Heart right ventricle (tissue), 16 donors: ENCODE data around the gene LRRC8D. TPM values are rescaled to one million over a fixed set of nuclear protein-coding genes. Genes with fewer than 3 reads are reported as not detected.
"Not testable (repeated sequence)": the region's sequence is repeated elsewhere in the genome, so short reads cannot be mapped to it uniquely, and the experiment has no call there.

Experiments
- ATAC-seq, 8 donors: fragments of 200-7000 bp; cut with Tn5 transposase; one replicate each; pipeline ENCODE4 v1.9.1; 2020; ENCODE audit warnings: mild to moderate bottlenecking in 8 of 8, moderate library complexity in 8 of 8, moderate number of reproducible peaks in 1 of 8
- DNase-seq, 2 donors: peaks; one replicate each; pipeline ENCODE4 v3.0.0-alpha.2; 2020
- H3K27ac ChIP-seq, 10 donors: fragments of 200-600 bp; sonication (generic) in 2 of 10; one replicate each; pipeline versions ENCODE4 v1.5.0 to v1.8.0; 2020 to 2022; ENCODE audit warnings: mild to moderate bottlenecking in 3 of 10
- H3K27me3 ChIP-seq, 7 donors: fragments of 200-600 bp; one replicate each; pipeline ENCODE4 v1.8.0; 2021 to 2022; ENCODE audit warnings: mild to moderate bottlenecking in 2 of 7
- H3K36me3 ChIP-seq, 9 donors: fragments of 200-600 bp; sonication (generic) in 1 of 9; one replicate each; pipeline versions ENCODE4 v1.5.0 to v1.8.0; 2020 to 2022; ENCODE audit warnings: mild to moderate bottlenecking in 2 of 9
- H3K4me1 ChIP-seq, 9 donors: fragments of 200-600 bp; sonication (generic) in 1 of 9; one replicate each; pipeline versions ENCODE4 v1.5.0 to v1.8.0; 2020 to 2022; ENCODE audit warnings: mild to moderate bottlenecking in 4 of 9
- H3K4me3 ChIP-seq, 10 donors: fragments of 200-600 bp; sonication (generic) in 2 of 10; one replicate each; pipeline versions ENCODE4 v1.5.0 to v1.8.0; 2020 to 2022; ENCODE audit warnings: mild to moderate bottlenecking in 7 of 10, moderate library complexity in 2 of 10
- H3K9me3 ChIP-seq, 11 donors: fragments of 200-600 bp in 10 of 11; sonication (generic) in 2 of 11; one replicate each; pipeline versions ENCODE4 v1.5.0 to v1.8.0; 2013 to 2022; ENCODE audit warnings: mild to moderate bottlenecking in 2 of 11, control low read depth in 1 of 11, moderate library complexity in 1 of 11
- CTCF ChIP-seq, 9 donors: fragments of 200-600 bp; sonication (generic) in 2 of 9; IDR thresholded peaks; one replicate each; pipeline versions ENCODE4 v1.5.0 to v1.8.0; 2021 to 2022; ENCODE audit warnings: antibody characterized with exemption in 9 of 9, mild to moderate bottlenecking in 5 of 9, moderate library complexity in 1 of 9
- WGBS, 2 donors: extraction: QIAGEN DNeasy Blood & Tissue Kit; methylation state at CpG; one replicate each; pipeline ENCODE4 v1.1.7; 2013; ENCODE audit warnings: inconsistent platforms in 1 of 2; 5-methylcytosine and 5-hydroxymethylcytosine counted together
- intact Hi-C, 10 donors: fragments of 100-400 bp; cut with DNase I; formaldehyde crosslinking; loops; one replicate each; pipeline versions ENCODE4 v1.11.1 to v1.14.2; 2022
- polyA plus RNA-seq, 2 donors: library from polyadenylated mRNA; stranded (reverse); fragments of 200-250 nt; gene quantifications; one replicate each; pipeline ENCODE4 v1.2.3, GENCODE V29; 2013
- total RNA-seq, 10 donors: library from RNA; stranded (reverse); fragmentation: NEBNext Ultra II Directional in 3 of 10; extraction: Animal tissue kit (Norgen Biotek cat#: 25700) in 3 of 10; gene quantifications; one replicate each; pipeline versions ENCODE4 v1.2.1 to v1.2.4, GENCODE V29; 2021 to 2023
- donor health status: Arrhythmogenic right ventricular cardiomyopathy.
- donor health status: ischemic (EF 13 %, LVEDD 7.1; RV severe dilation, severe dysfunction).
- donor health status: healthy with polysubstance abuse.
- donor health status: DM: no; HTN: yes; CAD: no.
- donor health status: DM: no; HTN: no; CAD: no.
- donor health status: ischemic (EF 25% LVEDD 6.9; RV normal size, moderate dysfunction).
- donor health status: ischemic (EF 25% LVEDD 5.7; RV mildly dilated, moderate dysfunction).
- donor health status: healthy.
- donor health status: DM: yes; HTN: yes; CAD: no.
- donor health status: Ischemic cardiomyopathy.
- donor health status: ischemic (EF 35%, LVEDD 5.7; RV mildly dilated, moderate dysfunction).
- donor health status: nonischemic (EF 11% LVEDD 7.7; RV severe dilation, severe dysfunction).
- donor health status: DM: yes; HTN: yes; CAD: no.
- donor health status: PGD.
- donor health status: ischemic (EF 29% LVEDD 5.4; RV normal size, mild dysfunction).
- donor health status: nonischemic (EF 23%, LVEDD 6.1; RV moderate dilation, normal function).

LRRC8D gene
- total and polyA plus RNA-seq, 12 donors = 3.0 to 11.0 (median 6.6) TPM

GRCh38 chr1:89974696-89975470 lies 154.1 kb downstream of the LRRC8D start:
- no peaks in the 10 kb centered on the region for H3K9me3 ChIP-seq
- DNase-seq = no peak
- peaks cover 0 to 21% (median 0%) of the 10 kb centered on the region in 9 donors for H3K4me1 ChIP-seq
- ATAC-seq = peak in 2 of 8 donors; percentile 27 to 52
- 78 to 81% methylated on average over 4 of the region's 4 CpGs for WGBS, 2 donors
- H3K36me3 ChIP-seq = no peaks in the 10 kb centered on the region
- intact Hi-C loops = no loop called here
- no peaks in the 10 kb centered on the region for H3K27me3 ChIP-seq
- peak overlapping the region in 1 of 10 donors; percentile 16 for H3K27ac ChIP-seq
- no peak for TF ChIP-seq CTCF (IDR thresholded peaks at IDR 0.05)
- H3K4me3 ChIP-seq = no peak overlapping the region

GRCh38 chr1:89975540-89976125 lies 154.8 kb downstream of the LRRC8D start:
- Histone ChIP-seq H3K9me3 (no peaks in the 10 kb centered on the region), H3K27me3 (no peaks in the 10 kb centered on the region), H3K4me3 (no peak overlapping the region), H3K27ac (no peak overlapping the region), H3K4me1 (peaks cover 0 to 21% (median 0%) of the 10 kb centered on the region in 9 donors), H3K36me3 (no peaks in the 10 kb centered on the region)
- intact Hi-C loops = loop anchor here in 1 of 10 donors (2.0 kb wide), 1 partner anchor 175 kb away; no protein-coding TSS in a partner anchor
- DNase-seq (no peak), ATAC-seq (peak in 1 of 8 donors; percentile 44)
- WGBS, 2 donors = 54 to 63% methylated on average over 4 of the region's 4 CpGs
- no peak for TF ChIP-seq CTCF (IDR thresholded peaks at IDR 0.05)

GRCh38 chr1:89978755-89979154 lies 157.9 kb downstream of the LRRC8D start:
- Histone ChIP-seq H3K4me3 (no peak overlapping the region), H3K27ac (no peak overlapping the region), H3K27me3 (no peaks in the 10 kb centered on the region), H3K4me1 (peaks cover 0 to 24% (median 6%) of the 10 kb centered on the region in 9 donors), H3K36me3 (no peaks in the 10 kb centered on the region), H3K9me3 (no peaks in the 10 kb centered on the region)
- 97 to 99% methylated on average over 1 of the region's 1 CpG for WGBS, 2 donors
- DNase-seq (no peak), ATAC-seq (no peak)
- intact Hi-C loops = no loop called here
- TF ChIP-seq CTCF (IDR thresholded peaks at IDR 0.05) = no peak

- no peak for DNase-seq
- 41 to 47% methylated on average over 4 of the region's 4 CpGs for WGBS, 2 donors
- no peaks in the 10 kb centered on the region for H3K36me3 ChIP-seq
- ATAC-seq = peak in 4 of 8 donors; percentile 18 to 75 (median 51)
- no peaks in the 10 kb centered on the region for H3K9me3 ChIP-seq
- H3K4me1 ChIP-seq = peaks cover 0 to 15% (median under 1%) of the 10 kb centered on the region in 9 donors
- intact Hi-C loops = loop anchor here in 6 of 10 donors (10.0 kb wide), 3 partner anchors 136 to 1006 kb away; no protein-coding TSS in a partner anchor
- peak overlapping the region in 1 of 10 donors; percentile 7 for H3K27ac ChIP-seq
- no peak overlapping the region for H3K4me3 ChIP-seq
- no peak for TF ChIP-seq CTCF (IDR thresholded peaks at IDR 0.05)
- H3K27me3 ChIP-seq = no peaks in the 10 kb centered on the region
Observed at GRCh38 chr1:89980605-89981004, 159.8 kb downstream of the LRRC8D start.

- WGBS, 2 donors = 88 to 92% methylated on average over 2 of the region's 2 CpGs
- not testable (repeated sequence) for DNase-seq, H3K9me3 ChIP-seq, H3K4me3 ChIP-seq, ATAC-seq, H3K27ac ChIP-seq, H3K27me3 ChIP-seq, H3K36me3 ChIP-seq
- intact Hi-C loops = loop anchor here in 6 of 10 donors (10.0 kb wide), 3 partner anchors 138 to 1008 kb away; no protein-coding TSS in a partner anchor
- peaks cover 0 to 26% (median 0%) of the 10 kb centered on the region in 9 donors for H3K4me1 ChIP-seq
Observed at GRCh38 chr1:89982846-89983245, 162.0 kb downstream of the LRRC8D start.

GRCh38 chr1:89984564-89985116 lies 163.8 kb downstream of the LRRC8D start:
- not testable (repeated sequence) for H3K27me3 ChIP-seq, H3K9me3 ChIP-seq, H3K36me3 ChIP-seq, H3K27ac ChIP-seq, DNase-seq, ATAC-seq, H3K4me3 ChIP-seq
- peaks cover 0 to 26% (median 0%) of the 10 kb centered on the region in 9 donors for H3K4me1 ChIP-seq
- intact Hi-C loops = loop anchor here in 7 of 10 donors (5.0 to 10.0 kb wide), 5 partner anchors 140 to 1010 kb away; no protein-coding TSS in a partner anchor
- WGBS, 2 donors = 97 to 98% methylated on average over 31 to 33 of the region's 33 CpGs
